RWPE2 (cell line): Measurements from ENCODE around the gene NAGA.

Source experiments
- ATAC-seq: fragments of 200-7000 bp; cut with Tn5 transposase; 3 replicates; pipeline ENCODE4 v1.9.1; 2021; ENCODE audit warnings: low read depth
- DNase-seq: peaks from one replicate; pipeline ENCODE4 v3.0.0-alpha.2; 2020; ENCODE audit warnings: low spot score
- H3K27ac ChIP-seq: fragments of 450-650 bp; 2 replicates; pipeline ENCODE4 v1.5.1; 2017; ENCODE audit warnings: mild to moderate bottlenecking; ENCODE audit not compliant: poor library complexity, severe bottlenecking
- H3K27me3 ChIP-seq: fragments of 250-450 bp; sonication (Bioruptor Pico); 2 replicates; pipeline ENCODE4 v1.5.1; 2021; ENCODE audit warnings: mild to moderate bottlenecking, moderate library complexity; ENCODE audit not compliant: insufficient read depth, poor library complexity, severe bottlenecking
- H3K36me3 ChIP-seq: fragments of 250-450 bp; sonication (Bioruptor Pico); 2 replicates; pipeline ENCODE4 v1.5.1; 2020; ENCODE audit warnings: low read depth, mild to moderate bottlenecking, moderate library complexity
- H3K4me1 ChIP-seq: fragments of 250-450 bp; sonication (Bioruptor Pico); 2 replicates; pipeline ENCODE4 v1.5.1; 2021; ENCODE audit warnings: mild to moderate bottlenecking, moderate library complexity; ENCODE audit not compliant: insufficient read depth, poor library complexity, severe bottlenecking
- H3K4me3 ChIP-seq: fragments of 250-450 bp; sonication (Bioruptor Pico); 2 replicates; pipeline ENCODE4 v1.5.1; 2021; ENCODE audit warnings: mild to moderate bottlenecking, moderate library complexity; ENCODE audit not compliant: severe bottlenecking
- H3K9me3 ChIP-seq: fragments of 250-450 bp; sonication (Bioruptor Pico); 2 replicates; pipeline ENCODE4 v1.5.1; 2021; ENCODE audit warnings: mild to moderate bottlenecking, moderate library complexity; ENCODE audit not compliant: severe bottlenecking
- TF ChIP-seq, protein P1 (sequence below): fragments of 450-650 bp; IDR thresholded peaks from one replicate; pipeline ENCODE4 v1.5.1; 2017; ENCODE audit warnings: mild to moderate bottlenecking, moderate library complexity; ENCODE audit not compliant: poor library complexity, severe bottlenecking

The NAGA gene

DNA sequence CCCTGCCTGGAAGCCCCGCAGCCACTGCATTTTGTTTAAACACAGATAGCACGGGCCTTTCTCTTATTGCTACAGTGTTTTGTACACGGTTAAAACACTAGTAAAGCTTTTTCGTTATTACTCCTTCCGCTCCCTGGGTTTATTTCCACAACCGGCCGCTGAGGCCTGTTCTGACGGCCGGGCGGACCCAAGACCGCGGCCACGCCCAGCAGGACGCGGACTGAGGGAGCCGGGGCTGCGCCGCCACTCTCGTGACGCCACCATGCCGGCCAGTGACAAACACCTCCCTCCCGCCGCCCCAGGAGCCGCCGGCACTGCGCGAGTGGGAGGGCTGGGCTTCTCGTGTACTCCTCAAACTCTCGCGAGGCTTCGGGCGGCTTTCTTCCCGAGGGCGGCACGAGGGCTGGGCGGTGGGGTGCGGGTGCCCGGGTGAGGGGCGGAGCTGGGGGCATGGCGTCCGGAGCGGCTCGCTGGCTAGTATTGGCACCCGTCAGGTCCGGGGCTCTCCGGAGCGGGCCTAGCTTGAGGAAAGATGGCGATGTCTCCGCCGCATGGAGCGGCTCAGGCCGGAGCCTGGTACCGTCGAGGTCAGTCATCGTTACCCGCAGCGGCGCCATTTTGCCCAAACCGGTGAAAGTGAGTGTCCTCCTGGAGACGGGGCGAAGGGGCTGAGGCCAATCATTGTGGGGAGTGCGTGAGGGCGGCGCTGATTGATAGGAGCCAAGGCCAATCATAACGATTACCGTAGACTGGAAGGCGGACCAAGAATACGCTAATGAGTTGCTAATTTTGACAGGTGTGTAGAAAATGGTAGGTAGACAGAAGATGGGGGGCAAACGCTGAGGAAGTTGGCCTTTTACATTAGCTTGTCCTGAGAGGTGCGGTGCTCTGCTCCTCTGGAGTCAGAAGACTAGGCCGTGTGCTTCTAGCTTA, 9.0 kb upstream of the NAGA start, which contains the start of gene SMDT1:
TSS of gene SMDT1 (plus strand) at position 382 of the 933 bp plus-strand sequence. CDS start at position 451, 69 bp downstream.
- DNase-seq (peak; percentile 97), ATAC-seq (peak; percentile 94)
- peak within 1 kb of the TSS; percentile 75 for H3K4me3 ChIP-seq
- peak within 1 kb of the TSS; percentile 48 for H3K27ac ChIP-seq
- H3K27me3 ChIP-seq, result no peaks in the 10 kb centered on the region
- H3K36me3 ChIP-seq, result peaks cover 18% of the 10 kb centered on the region; the same call in 1 of the 2 replicates
- H3K4me1 ChIP-seq, result no peaks in the 10 kb centered on the region
- TF ChIP-seq, protein P1, sequence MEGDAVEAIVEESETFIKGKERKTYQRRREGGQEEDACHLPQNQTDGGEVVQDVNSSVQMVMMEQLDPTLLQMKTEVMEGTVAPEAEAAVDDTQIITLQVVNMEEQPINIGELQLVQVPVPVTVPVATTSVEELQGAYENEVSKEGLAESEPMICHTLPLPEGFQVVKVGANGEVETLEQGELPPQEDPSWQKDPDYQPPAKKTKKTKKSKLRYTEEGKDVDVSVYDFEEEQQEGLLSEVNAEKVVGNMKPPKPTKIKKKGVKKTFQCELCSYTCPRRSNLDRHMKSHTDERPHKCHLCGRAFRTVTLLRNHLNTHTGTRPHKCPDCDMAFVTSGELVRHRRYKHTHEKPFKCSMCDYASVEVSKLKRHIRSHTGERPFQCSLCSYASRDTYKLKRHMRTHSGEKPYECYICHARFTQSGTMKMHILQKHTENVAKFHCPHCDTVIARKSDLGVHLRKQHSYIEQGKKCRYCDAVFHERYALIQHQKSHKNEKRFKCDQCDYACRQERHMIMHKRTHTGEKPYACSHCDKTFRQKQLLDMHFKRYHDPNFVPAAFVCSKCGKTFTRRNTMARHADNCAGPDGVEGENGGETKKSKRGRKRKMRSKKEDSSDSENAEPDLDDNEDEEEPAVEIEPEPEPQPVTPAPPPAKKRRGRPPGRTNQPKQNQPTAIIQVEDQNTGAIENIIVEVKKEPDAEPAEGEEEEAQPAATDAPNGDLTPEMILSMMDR, result no peak
- no peaks in the 10 kb centered on the region for H3K9me3 ChIP-seq

DNA sequence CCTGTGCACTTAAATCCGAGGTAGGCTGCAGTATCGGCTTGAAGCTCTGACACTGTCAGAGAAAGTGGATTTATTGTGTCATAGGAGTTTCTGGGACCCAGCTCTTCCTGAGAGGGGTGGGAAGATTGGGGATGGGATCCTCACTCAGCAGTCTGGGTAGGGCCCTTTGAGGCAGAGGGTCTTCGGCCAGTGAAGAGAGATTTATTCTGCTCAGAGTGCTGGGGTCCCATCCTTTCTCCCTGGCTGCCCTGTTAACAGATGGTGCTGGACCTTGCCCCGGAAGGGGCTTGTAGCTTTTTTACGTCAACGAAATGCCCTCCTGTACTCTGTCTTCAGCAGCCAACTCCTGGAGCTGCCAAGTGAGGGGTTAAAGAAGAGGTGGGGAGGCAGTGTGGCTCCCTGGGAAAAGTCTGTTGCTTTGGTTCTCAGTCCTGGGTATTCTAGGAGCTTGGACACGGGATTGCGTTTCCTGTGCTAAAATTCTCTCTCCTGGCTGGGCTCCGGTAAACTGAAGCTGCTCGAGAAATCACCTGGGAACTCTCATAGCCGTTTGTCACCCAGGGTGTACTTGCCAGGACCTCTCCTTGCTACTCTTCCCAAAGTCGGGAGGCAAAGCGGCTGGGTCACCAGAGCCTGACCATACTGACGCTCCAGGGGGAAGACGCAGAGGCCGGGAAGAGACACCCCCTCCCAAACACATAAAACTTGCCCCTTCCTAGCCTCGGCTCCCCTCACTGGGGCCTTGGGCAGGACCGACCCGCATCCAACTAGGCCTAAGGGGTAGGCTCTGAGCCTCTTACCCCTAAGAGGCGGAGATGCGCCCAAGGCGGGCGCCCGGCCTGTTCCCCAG, 8.1 kb upstream of the NAGA start:
- TF ChIP-seq, protein P1, result no peak
- Histone ChIP-seq H3K9me3 (no peaks in the 10 kb centered on the region), H3K4me1 (no peaks in the 10 kb centered on the region), H3K27me3 (no peaks in the 10 kb centered on the region), H3K36me3 (peaks cover 14% of the 10 kb centered on the region; the same call in 1 of the 2 replicates), H3K4me3 (peak overlapping the region; percentile 75), H3K27ac (peak overlapping the region; percentile 48)
- ATAC-seq (peak; percentile 2; the same call in 2 of the 3 replicates), DNase-seq (no peak)

DNA sequence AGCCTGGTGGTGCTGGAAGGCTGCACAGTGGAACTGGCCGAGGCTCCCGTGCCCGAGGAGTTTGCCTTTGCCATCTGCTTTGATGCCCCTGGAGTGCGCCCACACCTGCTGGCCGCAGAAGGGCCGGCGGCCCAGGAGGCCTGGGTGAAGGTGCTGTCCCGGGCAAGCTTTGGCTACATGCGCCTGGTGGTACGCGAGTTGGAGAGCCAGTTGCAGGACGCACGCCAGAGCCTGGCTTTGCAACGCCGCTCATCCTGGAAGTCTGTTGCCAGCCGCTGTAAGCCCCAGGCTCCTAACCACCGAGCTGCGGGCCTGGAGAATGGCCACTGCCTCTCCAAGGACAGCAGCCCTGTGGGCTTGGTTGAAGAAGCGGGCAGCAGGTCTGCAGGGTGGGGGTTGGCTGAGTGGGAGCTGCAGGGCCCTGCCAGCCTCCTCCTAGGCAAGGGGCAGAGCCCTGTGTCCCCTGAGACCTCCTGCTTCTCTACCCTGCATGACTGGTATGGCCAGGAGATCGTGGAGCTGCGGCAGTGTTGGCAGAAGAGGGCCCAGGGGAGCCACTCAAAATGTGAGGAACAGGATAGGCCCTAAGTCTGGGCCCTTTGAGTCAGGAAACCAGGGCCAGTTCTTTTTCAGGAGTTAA, 7.0 kb upstream of the NAGA start:
- Histone ChIP-seq H3K36me3 (peaks cover 3% of the 10 kb centered on the region; the same call in 1 of the 2 replicates), H3K27ac (no peak overlapping the region), H3K4me1 (no peaks in the 10 kb centered on the region), H3K4me3 (no peak overlapping the region), H3K9me3 (no peaks in the 10 kb centered on the region), H3K27me3 (no peaks in the 10 kb centered on the region)
- TF ChIP-seq, protein P1, result no peak
- DNase-seq, result no peak
- ATAC-seq, result no peak

DNA sequence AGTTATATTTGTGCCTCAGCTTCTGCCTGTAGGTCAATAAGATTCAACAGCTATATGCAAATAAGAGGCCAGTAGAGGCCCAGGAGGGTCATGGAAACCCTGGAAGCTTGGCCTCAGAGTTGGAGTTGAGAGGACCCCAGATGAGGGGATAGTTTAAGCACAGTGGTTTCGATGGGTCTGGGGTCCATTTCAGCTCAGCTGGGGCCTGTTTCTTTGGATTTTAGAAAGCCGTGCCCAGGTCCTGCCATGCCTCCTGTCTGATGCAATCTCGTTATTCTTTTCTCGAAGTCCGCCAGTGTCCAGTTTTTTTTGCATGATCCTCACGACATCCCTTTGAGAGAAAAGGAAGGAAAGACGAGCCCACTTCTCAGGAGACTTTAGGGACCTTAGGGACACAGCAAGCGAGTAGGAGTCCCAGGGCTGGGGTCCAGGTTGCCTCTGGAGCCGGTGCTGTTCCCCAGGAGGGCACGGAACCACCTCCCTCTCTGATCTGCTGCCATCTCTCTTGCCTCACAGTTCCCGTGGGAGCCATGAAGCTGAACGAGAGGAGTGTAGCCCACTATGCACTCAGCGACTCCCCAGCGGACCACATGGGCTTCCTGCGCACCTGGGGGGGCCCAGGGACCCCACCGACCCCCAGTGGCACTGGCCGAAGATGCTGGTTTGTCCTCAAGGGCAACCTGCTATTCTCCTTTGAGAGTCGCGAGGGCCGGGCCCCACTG, 6.3 kb upstream of the NAGA start:
- Histone ChIP-seq H3K27me3 (no peaks in the 10 kb centered on the region), H3K4me3 (no peak overlapping the region), H3K27ac (no peak overlapping the region), H3K36me3 (no peaks in the 10 kb centered on the region), H3K4me1 (no peaks in the 10 kb centered on the region), H3K9me3 (no peaks in the 10 kb centered on the region)
- TF ChIP-seq, protein P1, result no peak
- DNase-seq (no peak), ATAC-seq (no peak)
